NCI-H510A treated with DMSO at 0.1 percent for 48 hours (cell line): ENCODE measurements around the gene SCN1A.
"Not testable (repeated sequence)": the region's sequence is repeated elsewhere in the genome, so short reads cannot be mapped to it uniquely, and the experiment has no call there.

ENCODE experiments used
- DNase-seq: peaks from one replicate; lab custom pipeline; 2025; lab: John Stamatoyannopoulos, UW

Gene SCN1A

DNA sequence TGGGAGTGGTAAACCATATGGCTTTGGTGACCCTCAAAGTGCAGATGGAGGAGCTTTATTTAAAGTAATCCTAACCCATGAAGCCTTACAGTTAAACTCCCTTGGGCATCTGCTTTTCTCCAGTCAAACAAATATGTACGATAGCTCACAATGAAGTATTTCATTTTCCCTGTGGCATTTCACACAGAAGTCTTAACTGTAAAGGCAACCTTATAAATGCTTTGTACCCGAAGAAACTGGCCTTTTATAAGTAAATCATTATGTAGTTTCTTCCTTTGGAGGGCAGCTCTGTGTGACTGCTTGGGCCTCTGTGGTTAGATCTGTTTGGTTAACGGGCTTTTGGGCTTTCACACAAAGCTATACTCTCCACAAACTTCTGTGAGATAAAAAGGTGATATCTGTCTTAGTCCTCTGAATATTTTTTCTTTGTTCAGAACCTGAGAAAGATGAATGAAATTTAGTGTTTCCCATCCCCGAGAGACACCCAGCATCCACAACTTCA, 46.6 kb downstream of the SCN1A start:
- no peak for DNase-seq

- DNase-seq: no peak
Measured at GRCh38 chr2:166074430-166074829, 53.4 kb downstream of the SCN1A start.

DNA sequence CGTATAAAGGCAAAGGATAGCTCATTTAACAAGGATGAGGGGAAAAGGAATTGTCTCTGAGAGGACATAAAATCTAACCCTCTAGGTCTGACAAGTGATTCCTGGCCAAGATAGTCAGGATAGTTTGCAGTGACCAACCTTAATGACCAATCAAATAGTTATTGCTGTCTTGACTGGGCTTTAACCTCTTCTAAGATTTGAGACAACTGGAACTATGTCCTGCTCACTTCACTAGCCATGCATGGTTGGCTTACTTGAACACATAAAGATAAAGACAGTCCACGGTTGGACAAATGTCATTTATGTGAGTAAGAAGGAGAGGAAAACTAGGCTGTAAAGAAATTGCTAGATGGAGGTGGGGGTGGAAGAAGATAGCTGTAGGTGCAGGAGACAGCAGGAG, 53.8 kb downstream of the SCN1A start:
- DNase-seq: no peak

GRCh38 chr2:166070231-166070630, 57.6 kb downstream of the SCN1A start:
- no peak for DNase-seq

GRCh38 chr2:166068981-166069380, 58.8 kb downstream of the SCN1A start:
- DNase-seq: no peak

GRCh38 chr2:166067229-166067628, 60.6 kb downstream of the SCN1A start:
- DNase-seq: no peak

DNA sequence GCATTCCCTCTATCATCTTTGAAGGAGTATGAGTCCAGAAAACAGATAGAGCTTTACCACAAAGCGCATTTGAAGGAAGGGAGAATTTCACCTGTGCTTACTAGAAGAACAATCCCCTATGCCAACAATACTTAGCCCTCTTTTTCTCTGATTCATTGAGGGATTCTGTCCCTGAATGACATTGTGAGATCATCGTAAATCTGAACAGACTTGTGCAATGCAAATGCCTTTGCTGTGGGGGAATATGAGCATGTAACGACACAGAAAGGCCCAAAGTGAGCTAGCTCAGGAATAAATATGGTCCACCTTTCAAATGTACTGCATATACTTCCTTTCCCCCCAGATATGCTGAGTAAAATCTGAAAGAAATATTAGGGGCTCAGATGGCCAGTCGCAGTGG, 67.6 kb downstream of the SCN1A start:
- DNase-seq: no peak

DNA sequence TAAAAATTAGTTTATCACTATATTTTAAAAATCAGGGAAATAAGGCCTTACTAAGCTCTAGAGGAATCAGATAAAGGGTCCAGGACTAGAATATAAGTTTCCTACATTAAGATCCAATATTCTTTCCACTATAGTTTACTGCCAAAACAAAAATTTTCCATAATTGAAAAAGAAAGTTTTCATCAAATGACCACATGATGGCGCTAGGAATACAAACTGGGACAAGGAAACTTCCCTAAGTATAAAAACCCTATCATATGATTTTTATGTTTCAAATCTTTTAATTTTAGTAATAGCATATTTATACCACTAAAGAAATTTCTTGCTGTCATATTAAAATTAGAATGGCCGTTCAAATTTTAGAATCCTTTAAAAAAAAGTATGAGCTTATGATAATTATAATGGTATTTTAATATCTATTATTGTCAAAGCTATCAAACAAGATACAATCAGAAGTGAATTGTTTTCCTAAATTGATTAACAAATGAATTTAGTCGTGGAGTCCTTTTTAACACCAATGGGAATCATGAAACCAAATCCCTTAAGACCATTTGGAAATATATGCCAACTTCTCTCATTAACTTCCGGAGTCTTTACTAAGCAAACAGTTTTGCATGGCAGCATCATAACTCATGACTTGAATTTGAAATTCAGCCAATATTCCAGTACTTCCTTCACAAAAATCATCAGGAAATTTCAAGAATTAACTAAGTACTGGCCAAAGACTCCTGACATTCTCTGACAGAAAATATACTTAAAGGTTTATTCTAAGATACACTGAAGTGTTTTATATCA, 70.3 kb downstream of the SCN1A start:
- DNase-seq: no peak

- no peak for DNase-seq
Measured at GRCh38 chr2:166044853-166045483, 82.9 kb downstream of the SCN1A start.

GRCh38 chr2:166042768-166043390, 84.9 kb downstream of the SCN1A start:
- DNase-seq: no peak

DNA sequence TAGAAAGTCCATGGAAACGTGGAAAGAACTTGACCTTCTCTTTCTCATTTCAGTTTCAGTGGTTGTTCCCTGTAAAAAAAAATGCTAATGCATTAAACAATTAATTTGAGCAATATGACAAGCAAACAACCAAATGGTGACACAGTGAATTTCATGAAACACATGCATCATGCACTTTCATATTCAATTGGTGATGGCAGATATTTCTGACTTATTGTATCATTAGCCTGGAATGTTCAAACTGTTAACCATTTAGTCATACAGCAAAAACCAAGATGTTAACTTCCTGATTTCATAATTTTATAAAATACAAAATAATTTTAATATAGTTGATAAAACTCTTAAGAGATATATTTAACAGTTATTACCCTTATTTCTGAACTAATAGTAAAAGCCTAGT, 85.5 kb downstream of the SCN1A start:
- no peak for DNase-seq

DNA sequence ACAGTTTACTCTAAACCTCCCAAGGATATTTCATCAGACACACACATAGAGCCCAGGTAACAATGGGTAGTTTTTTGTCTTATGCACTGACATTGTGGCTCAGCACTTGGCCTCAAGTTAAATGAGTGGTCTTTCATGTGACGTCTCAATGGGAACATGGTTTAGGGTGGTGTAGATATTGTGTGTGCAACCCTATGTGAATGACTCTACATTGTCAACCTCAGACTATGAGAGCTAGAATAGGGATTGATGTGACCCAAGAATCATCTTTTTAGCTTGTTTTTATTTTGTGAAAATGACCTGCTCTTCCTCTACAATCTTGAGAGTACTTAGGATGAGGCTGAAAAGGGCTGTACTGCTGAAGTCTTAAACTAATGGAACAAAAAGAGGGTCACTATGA, 86.2 kb downstream of the SCN1A start:
- no peak for DNase-seq

DNA sequence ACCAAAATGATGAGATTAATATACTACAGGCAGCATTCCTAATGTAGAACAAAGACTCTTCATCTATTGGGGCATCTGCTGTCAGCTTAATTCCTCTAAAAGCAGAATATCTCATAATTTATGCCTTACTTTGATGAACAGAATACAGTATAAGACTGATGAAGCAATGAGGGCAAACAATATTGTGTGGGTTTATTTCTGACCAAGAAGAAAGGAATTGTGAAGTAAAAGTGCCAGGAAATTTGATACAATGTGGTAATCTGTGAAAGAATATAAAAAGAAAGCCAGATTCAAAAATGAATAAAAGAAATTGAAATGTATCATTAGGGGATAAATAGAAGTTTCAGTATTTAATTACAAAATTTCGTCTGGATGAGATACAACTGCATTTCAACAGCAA, 95.5 kb downstream of the SCN1A start:
- DNase-seq: no peak

- no peak for DNase-seq
Measured at GRCh38 chr2:166031054-166031453, 96.8 kb downstream of the SCN1A start.

DNA sequence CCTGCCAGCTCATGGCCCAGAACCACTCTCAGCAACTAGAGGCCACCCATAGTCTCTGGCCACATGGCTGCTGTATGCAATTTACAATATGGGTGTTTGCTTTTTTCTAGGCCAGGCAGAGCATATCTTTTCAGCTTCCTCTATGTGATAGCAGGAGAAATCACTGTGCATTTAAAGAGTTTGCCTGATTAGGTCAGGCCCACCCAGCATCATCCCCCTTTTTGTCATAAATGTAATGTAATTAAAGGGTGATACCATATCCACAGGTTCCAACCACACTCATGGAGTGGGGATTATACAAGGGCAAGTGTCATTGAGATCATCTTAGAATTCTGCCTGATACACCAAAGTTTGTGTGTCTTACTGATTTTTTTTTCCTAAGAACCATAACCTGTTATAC, 102.5 kb downstream of the SCN1A start:
- DNase-seq: no peak

- no peak for DNase-seq
Measured at GRCh38 chr2:166017208-166017607, 110.6 kb downstream of the SCN1A start.

GRCh38 chr2:166013878-166014277, 113.9 kb downstream of the SCN1A start:
- DNase-seq: no peak

GRCh38 chr2:166011660-166012059, 116.2 kb downstream of the SCN1A start:
- no peak for DNase-seq

GRCh38 chr2:166000401-166000800, 127.4 kb downstream of the SCN1A start:
- no peak for DNase-seq

DNA sequence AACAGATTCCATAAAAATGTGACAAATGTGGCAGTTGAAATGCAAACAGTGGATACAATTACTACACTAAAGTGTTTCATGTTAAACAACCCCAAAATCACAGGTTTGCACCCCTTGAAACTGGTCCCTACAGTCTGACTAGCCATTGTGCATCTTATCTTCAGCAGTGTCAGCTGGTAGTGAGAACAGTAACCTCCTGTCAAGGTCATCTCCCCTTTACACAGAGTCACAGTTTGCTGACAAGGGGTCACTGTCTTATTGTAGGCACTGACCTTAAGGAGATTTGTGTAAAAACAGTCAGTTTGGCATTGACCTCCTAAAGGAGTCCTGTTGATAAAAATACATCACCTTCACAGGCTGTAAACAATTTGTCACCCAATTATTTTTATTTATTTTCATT, 137.0 kb downstream of the SCN1A start:
- DNase-seq: no peak

DNA sequence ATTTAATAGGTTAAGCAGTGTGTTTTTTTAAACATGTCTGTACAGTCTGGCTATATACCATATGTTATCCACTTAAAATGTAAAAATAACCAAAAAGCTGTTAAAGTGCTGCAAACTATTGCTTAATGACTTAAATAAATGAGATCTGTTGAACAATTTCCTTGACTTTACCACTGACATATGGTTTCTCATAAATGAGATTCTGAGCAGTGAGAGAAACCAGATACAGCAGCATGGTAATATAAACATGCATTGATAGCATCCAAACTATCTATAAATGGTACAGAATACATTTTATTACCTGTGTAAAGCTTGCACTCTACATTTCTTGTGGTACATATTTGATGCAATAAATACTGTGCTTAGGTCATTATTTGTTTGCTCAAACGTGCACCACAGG, 138.0 kb downstream of the SCN1A start:
- no peak for DNase-seq

GRCh38 chr2:165985120-165985519, 142.7 kb downstream of the SCN1A start:
- DNase-seq: no peak

GRCh38 chr2:165972161-165972560, 155.7 kb downstream of the SCN1A start:
- not testable (repeated sequence) for DNase-seq
